Measurements from ENCODE around the gene SBF1. TPM values are rescaled to one million over a fixed set of nuclear protein-coding genes. Genes with fewer than 3 reads are reported as not detected.

SBF1 gene
- total and polyA plus RNA-seq, 4 donors, result 30.1 to 76.9 (median 34.2) TPM

DNA sequence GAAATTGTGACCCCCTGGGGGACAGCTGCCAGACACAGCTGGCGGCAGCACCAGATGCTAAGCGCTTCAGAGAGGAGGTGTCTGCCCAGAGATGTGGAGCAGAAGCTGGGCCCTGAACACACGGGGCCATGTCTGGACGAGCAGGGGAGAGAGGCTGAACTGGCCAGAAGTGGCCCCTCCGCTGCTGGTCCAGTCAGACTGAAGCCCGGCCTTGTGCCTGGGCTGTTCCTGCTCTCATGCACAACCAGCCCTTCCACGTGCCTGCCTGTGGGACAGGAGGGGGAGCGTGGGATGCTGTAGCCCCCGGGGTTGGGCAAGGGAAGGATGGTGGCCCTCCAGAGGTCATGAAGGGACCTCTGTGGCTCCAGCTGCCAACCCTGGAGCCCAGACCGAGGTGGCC is 8.3 kb upstream of the SBF1 start:
- H3K27me3 ChIP-seq (ENCODE audit: control insufficient read depth in 3 of 3, insufficient read depth in 3 of 3, low read length in 2 of 3), result peaks cover 0 to 37% (median 20%) of the 10 kb centered on the region in 3 donors

GRCh38 chr22:50482107-50483074 is 7.6 kb upstream of the SBF1 start:
- Histone ChIP-seq H3K9me3 (ENCODE audit: control insufficient read depth in 4 of 4, insufficient read depth in 3 of 4, low read length in 3 of 4) (no peaks in the 10 kb centered on the region), H3K36me3 (ENCODE audit: control insufficient read depth in 4 of 4, insufficient read depth in 4 of 4, low read length in 4 of 4) (no peaks in the 10 kb centered on the region), H3K4me3 (peak overlapping the region; percentile 29), H3K27me3 (ENCODE audit: control insufficient read depth in 3 of 3, insufficient read depth in 3 of 3, low read length in 2 of 3) (peaks cover 0 to 37% (median 20%) of the 10 kb centered on the region in 3 donors), H3K4me1 (ENCODE audit: control insufficient read depth in 5 of 5, insufficient read depth in 5 of 5, low read length in 5 of 5) (peaks cover 0 to 5% (median 0%) of the 10 kb centered on the region in 5 donors), H3K9ac (ENCODE audit: insufficient read depth in 1 of 2, low read length in 2 of 2) (no peak overlapping the region), H3K27ac (ENCODE audit: low read depth in 1 of 2, low read length in 1 of 2) (no peak overlapping the region)
- TF ChIP-seq CTCF (IDR thresholded peaks at IDR 0.05; ENCODE audit: control extremely low read depth, extremely low read depth), result no peak
- no peak for ATAC-seq (ENCODE audit: insufficient read depth, low FRiP score)
- 70 to 73% methylated on average over 34 to 35 of the region's 35 CpGs for WGBS, 2 donors
- no peak for DNase-seq

More for the DNA sequence above, 8.3 kb upstream of the SBF1 start:
- DNase-seq (no peak), ATAC-seq (ENCODE audit: insufficient read depth, low FRiP score) (no peak)
- Histone ChIP-seq H3K4me1 (ENCODE audit: control insufficient read depth in 5 of 5, insufficient read depth in 5 of 5, low read length in 5 of 5) (peaks cover 0 to 5% (median 0%) of the 10 kb centered on the region in 5 donors), H3K27ac (ENCODE audit: low read depth in 1 of 2, low read length in 1 of 2) (no peak overlapping the region), H3K4me3 (no peak overlapping the region), H3K9ac (ENCODE audit: insufficient read depth in 1 of 2, low read length in 2 of 2) (no peak overlapping the region), H3K36me3 (ENCODE audit: control insufficient read depth in 4 of 4, insufficient read depth in 4 of 4, low read length in 4 of 4) (no peaks in the 10 kb centered on the region), H3K9me3 (ENCODE audit: control insufficient read depth in 4 of 4, insufficient read depth in 3 of 4, low read length in 3 of 4) (no peaks in the 10 kb centered on the region)
- 86% methylated on average over 9 to 10 of the region's 10 CpGs for WGBS, 2 donors
- no peak for TF ChIP-seq CTCF (IDR thresholded peaks at IDR 0.05; ENCODE audit: control extremely low read depth, extremely low read depth)

- WGBS, 2 donors, result 4 to 5% methylated on average over 36 to 70 of the region's 70 CpGs
- Histone ChIP-seq H3K9ac (ENCODE audit: insufficient read depth in 1 of 2, low read length in 2 of 2) (no peak within 1 kb of the TSS), H3K27me3 (ENCODE audit: control insufficient read depth in 3 of 3, insufficient read depth in 3 of 3, low read length in 2 of 3) (peaks cover 0 to 37% (median 20%) of the 10 kb centered on the region in 3 donors), H3K4me3 (peak within 1 kb of the TSS; percentile 29), H3K9me3 (ENCODE audit: control insufficient read depth in 4 of 4, insufficient read depth in 3 of 4, low read length in 3 of 4) (no peaks in the 10 kb centered on the region), H3K4me1 (ENCODE audit: control insufficient read depth in 5 of 5, insufficient read depth in 5 of 5, low read length in 5 of 5) (peaks cover 0 to 5% (median 0%) of the 10 kb centered on the region in 5 donors), H3K36me3 (ENCODE audit: control insufficient read depth in 4 of 4, insufficient read depth in 4 of 4, low read length in 4 of 4) (no peaks in the 10 kb centered on the region), H3K27ac (ENCODE audit: low read depth in 1 of 2, low read length in 1 of 2) (no peak within 1 kb of the TSS)
- peak; percentile 19 to 44 (median 39) for DNase-seq
- TF ChIP-seq CTCF (IDR thresholded peaks at IDR 0.05; ENCODE audit: control extremely low read depth, extremely low read depth), result no peak
- peak; percentile 37 for ATAC-seq (ENCODE audit: insufficient read depth, low FRiP score)
These were observed 6.7 kb upstream of the SBF1 start, which contains the start of gene ADM2 for GRCh38 chr22:50481440-50482106. TSS of gene ADM2 (plus strand) at chr22:50481543. CDS start at chr22:50481848, 305 bp downstream.
